HG03060 (cell line): ENCODE measurements around the gene SERPINB2.
"Not testable (repeated sequence)": the region's sequence is repeated elsewhere in the genome, so short reads cannot be mapped to it uniquely, and the experiment has no call there.

Source experiments
- ATAC-seq: cut with Tn5 transposase; IDR thresholded peaks from one replicate; pipeline ENCODE4 v1.9.1; 2021; ENCODE audit warnings: low read depth, moderate number of reproducible peaks; ENCODE audit not compliant: unreplicated experiment

Gene SERPINB2

GRCh38 chr18:63930773-63931354 is 43.4 kb downstream of the SERPINB2 start:
- no peak for ATAC-seq

GRCh38 chr18:63936156-63936931 is 48.8 kb downstream of the SERPINB2 start:
- peak; percentile 92 for ATAC-seq

GRCh38 chr18:63936932-63937393 is 49.5 kb downstream of the SERPINB2 start:
- peak; percentile 16 for ATAC-seq

GRCh38 chr18:63940008-63940407 is 52.5 kb downstream of the SERPINB2 start:
- no peak for ATAC-seq

GRCh38 chr18:63940543-63941050 is 53.1 kb downstream of the SERPINB2 start:
- not testable (repeated sequence) for ATAC-seq

GRCh38 chr18:63947051-63947790 is 59.7 kb downstream of the SERPINB2 start:
- no peak for ATAC-seq

GRCh38 chr18:63949068-63949737 is 61.7 kb downstream of the SERPINB2 start, which contains the start of gene HMSD:
Gene HMSD, plus strand, starts transcription at chr18:63949301. Its CDS starts 4,155 bp downstream, at chr18:63953456.
- ATAC-seq: peak; percentile 59

GRCh38 chr18:63951302-63951705 is 63.8 kb downstream of the SERPINB2 start:
- ATAC-seq: peak; percentile 61
